Peyer's patch (tissue), 4 donors: ENCODE measurements around the gene HSPB6.

ENCODE experiments used
- CTCF ChIP-seq, 6 experiments: fragments of 450-650 bp in 4 of 6; fragments of 200-600 bp in 2 of 6; sonication (generic) in 1 of 6; IDR thresholded peaks; one replicate each; pipeline ENCODE4 v1.5.1; 2017 to 2019; ENCODE audit warnings: antibody characterized with exemption in 6 of 6, mild to moderate bottlenecking in 3 of 6, moderate library complexity in 1 of 6
- POLR2A ChIP-seq, 2 donors: fragments of 450-650 bp; IDR thresholded peaks; one replicate each; pipeline ENCODE4 v1.5.1; 2017; ENCODE audit warnings: antibody characterized with exemption in 2 of 2, mild to moderate bottlenecking in 2 of 2, moderate library complexity in 2 of 2

- TF ChIP-seq POLR2A (IDR thresholded peaks at IDR 0.05) (no peak), CTCF (IDR thresholded peaks at IDR 0.05) (no peak)
Measured at GRCh38 chr19:35729763-35730162, 27.1 kb downstream of the HSPB6 start.
